ENCODE measurements around the gene SLCO1B1.

SLCO1B1 gene

DNA sequence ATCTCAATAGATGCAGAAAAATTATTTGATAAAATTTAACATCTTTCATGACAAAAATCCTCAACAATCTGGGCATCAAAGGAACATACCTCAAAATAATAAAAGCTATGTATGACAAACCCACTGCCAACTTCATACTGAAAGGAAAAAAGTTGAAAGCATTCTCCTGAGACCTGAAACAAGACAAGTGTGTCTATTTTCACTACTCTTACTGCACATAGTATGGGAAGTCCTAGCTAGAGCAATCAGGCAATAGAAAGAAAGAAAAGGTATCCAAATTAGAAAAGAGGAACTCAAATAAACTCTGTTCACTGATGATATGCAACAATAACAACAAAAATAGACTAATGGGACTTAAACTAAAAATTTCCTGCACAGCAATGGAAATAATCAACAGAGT lies 90.1 kb downstream of the SLCO1B1 start:
- DNase-seq (ENCODE audit: low read depth in 2 of 2), result no peak

DNA sequence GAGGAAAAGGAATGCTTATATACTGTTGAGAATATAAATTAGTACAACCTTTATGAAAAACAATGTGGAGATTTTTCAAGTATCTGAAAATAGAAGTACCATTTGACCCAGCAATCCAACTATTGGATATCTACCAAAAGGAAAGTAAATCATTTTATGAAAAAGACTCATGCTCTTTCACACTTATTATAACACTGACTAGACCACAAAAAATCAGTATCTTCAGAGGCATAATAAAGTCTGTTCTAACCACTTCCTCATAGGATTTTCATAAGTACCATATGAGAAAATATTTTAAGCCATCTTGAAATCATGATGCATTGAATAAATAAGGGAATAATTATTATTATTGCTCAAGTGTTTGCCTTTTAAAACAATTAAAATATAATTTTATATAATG lies 90.8 kb downstream of the SLCO1B1 start:
- DNase-seq (ENCODE audit: low read depth in 2 of 2), result no peak

DNA sequence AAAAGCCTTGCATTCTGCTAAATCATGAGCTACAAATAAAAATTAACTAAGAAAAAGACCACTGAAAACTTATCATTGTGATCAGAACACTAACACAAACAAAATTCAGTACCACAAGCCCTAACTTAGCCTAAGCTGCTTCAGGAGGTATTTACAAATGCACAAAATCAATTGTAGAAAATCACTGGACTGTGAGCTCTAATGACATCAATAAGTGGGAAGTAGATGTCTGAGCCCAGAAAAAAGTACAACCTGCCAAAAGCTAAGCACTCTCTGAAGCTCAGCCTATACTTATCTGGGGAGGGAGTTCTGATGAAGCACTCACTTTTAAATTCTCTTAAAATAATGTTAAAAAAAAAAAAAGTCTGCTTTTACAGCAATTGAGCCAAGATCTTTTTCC lies 92.9 kb downstream of the SLCO1B1 start:
- no peak for DNase-seq (ENCODE audit: low read depth in 2 of 2)

DNA sequence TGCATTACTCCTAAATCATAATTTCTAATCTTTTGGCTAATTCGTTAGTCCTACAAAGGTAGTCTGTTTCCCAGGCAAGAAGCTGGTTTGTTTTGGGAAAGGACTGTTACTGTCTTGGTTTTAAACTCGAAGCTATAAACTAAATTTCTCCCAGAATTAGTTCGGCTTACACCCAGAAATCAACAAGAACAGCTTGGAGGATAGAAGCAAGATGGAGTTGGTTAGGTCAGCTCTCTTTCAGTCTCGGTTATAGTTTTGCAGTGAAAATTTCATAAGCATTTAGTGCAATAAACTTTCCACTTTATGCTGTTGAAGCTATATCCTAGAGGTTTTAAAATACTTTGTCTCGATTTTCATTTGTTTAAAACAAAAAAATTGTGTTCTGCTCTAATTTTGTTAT lies 103.4 kb downstream of the SLCO1B1 start:
- DNase-seq (ENCODE audit: low read depth in 2 of 2), result no peak

DNA sequence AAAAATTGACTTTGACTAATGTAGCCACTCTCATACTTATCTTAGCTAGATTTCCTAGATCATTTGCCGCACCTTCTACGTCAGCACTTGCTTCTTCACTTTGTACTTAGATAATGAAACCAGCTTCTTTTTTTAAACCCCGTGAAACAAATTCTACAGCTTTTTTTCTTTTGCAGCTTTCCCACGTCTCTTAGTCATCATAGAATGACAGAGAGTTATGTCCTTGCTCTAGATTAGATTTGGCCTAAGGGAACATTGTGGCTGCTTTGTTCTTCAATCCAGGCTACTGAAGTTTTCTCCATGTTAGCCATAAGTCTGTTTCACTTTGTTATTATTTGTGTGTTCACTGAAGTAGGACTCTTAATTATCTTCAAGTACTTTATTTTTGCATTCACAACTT lies 108.9 kb downstream of the SLCO1B1 start:
- DNase-seq (ENCODE audit: low read depth in 2 of 2), result no peak

DNA sequence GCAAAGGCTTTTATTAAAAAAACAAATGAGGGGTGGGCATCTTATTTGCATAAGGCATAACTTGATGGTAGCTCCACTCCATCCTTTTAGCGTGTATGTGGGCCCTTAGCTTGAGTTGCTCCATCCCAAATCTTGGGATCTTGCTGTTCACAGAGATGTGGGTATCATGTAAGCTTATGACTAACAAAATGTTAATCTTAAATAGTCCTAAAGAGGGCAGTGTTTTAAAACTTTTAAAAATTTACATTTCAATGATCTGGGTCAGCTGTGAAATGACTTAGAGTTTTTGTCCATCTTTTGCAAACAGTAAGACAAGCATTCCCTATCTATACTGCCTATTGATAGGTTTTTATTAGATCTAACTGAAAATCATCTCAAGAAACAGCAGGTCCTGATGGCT lies 117.7 kb downstream of the SLCO1B1 start:
- no peak for DNase-seq (ENCODE audit: low read depth in 2 of 2)

DNA sequence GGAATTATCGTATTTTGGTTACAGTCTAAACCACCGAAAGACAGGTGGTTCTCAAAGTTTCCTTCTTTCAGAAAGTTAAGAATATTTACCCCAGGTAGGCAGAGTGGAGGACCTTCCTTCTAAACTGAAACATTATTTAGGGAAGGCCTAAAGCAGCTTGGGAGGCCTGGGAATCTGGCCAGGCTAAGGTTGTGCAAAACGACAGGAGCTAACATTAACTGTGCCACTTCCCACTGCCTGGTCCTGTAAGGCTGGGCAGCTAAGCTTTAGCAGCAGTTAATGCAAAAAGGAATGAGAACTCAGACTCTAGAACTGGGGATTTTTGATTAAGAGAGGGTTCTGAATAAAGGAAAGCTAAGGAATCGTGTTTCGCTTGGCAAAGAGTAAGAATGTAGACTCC lies 121.1 kb downstream of the SLCO1B1 start:
- no peak for DNase-seq (ENCODE audit: low read depth in 2 of 2)

DNA sequence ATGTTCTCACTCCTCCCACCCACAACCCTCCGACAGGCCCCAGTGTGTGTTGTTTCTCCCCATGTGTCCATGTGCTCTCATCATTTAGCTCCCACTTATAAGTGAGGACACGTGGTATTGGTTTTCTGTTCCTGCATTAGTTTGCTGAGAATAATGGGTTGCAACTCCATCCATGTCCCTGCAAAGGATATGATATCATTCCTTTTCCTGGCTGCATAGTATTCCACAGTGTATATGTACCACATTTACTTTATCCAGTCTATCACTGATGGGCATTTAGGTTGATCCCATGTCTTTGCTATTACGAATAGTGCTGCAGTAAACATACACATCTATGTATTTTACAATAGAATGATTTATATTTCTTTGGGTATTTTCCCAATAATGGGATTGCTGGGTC lies 126.2 kb downstream of the SLCO1B1 start:
- DNase-seq (ENCODE audit: low read depth in 2 of 2), result no peak

DNA sequence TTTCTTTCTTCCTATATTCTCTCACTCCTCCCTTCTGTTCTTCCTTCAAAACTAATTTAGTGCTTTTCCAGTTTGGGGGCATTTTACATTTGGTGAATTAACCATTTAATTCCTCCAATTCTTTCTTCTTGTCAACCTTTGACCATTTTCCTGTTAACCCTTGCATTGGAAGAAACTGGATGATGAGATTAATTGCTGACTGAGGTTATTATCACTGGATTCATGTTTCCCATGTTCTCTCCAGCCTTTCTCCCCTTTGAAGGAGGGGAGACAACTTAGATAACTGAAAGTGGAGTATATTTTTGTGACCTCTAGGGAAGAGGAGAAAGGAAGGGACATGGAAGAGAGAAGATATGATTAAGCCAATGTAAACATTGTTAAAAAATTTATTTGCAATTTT lies 133.2 kb downstream of the SLCO1B1 start:
- no peak for DNase-seq (ENCODE audit: low read depth in 2 of 2)

DNA sequence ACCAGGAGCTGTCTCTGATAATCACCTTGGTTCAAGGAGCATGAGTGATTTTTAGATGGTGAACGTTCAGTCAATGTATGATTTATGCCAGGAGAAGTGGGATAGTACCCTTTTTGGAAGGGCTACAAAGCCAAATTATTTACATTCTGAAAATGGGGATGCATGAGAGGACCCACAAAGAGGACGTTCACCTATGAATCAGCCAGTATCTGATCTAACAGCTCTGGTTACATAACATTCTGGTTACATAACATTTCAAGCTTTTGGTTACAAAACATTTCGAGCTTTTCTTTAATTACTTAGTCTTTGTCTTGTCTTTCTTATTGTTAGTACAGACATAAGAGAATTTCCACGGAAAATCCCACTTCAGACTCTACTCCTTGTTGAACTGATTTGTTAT lies 134.9 kb downstream of the SLCO1B1 start:
- no peak for DNase-seq (ENCODE audit: low read depth in 2 of 2)

DNA sequence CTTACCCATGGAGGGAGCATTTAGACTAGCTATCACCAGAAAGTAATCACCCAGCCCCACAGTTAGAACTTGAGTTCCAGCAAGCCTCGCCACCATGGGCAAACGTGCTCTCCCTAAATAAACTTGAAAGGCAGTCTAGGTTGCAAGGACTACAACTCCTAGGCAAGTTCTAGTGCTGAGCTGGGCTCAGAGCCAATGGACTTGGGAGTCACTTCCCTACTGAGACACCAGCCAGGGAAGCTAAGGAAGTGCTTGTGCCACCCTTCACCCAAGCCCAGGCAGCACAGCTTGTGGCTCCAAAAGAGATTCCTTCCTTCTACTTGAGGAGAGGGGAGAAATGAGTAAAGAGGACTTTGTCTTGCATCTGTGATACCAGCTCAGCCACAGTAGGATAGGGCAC lies 145.8 kb downstream of the SLCO1B1 start:
- DNase-seq (ENCODE audit: low read depth in 2 of 2), result no peak
